Measurements from ENCODE around the gene FAXDC2. TPM values are rescaled to one million over a fixed set of nuclear protein-coding genes. Genes with fewer than 3 reads are reported as not detected.

Gene FAXDC2
- total RNA-seq, 8 experiments from 2014 or later = 2.8 to 38.2 (median 5.1) TPM

DNA sequence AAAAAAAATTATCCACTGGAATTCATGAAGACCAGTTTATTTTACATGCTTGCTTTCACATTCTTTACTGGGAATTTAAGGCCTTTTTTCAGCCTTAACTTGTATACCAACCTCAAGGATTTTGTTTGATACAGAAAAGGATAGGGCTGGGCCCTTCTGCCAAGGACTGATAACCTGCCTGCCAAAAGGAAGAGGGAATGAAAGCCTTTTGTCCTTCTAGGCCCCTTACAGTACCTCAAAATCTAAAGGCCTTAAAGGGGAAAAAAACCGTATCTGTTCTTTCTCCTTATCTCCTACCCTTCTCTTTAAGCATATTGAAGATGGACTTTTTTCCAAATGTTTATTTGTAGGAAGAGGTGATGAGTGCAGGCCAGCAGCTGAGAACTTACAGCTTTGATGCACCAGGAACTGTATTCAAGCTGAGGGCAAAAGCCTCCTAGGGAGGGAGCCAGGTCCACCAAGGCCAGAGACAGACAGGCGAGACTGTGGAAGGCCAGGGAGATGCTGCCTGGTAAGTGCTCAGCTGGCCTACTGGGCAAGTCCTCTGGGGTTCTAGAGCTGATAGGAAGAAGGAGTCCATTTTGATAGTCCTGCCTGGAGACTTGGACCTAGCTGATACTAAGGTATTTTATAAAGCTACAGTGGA lies 31.8 kb downstream of the FAXDC2 start:
- Histone ChIP-seq H3K27ac (no peak overlapping the region), H3K4me1 (replicated peaks in 1 of 2) (peaks cover 0 to 3% of the 10 kb centered on the region in 2 donors), H3K4me3 (no peak overlapping the region)
- WGBS, 10 experiments = 67 to 100% (median 100%) methylated on average over 1 to 2 of the region's 2 CpGs; no CpG with 5 or more reads in 3 of the 10 experiments
- in situ Hi-C loops (cut with MboI; ENCODE audit: low pct_unique_long_range_greater_than_20kb in 2 of 9, low sequenced_read_pairs in 9 of 9, unreplicated experiment in 9 of 9) = loop anchor here in 2 of 9 experiments (25.0 kb wide), 1 partner anchor 156 kb away; no protein-coding TSS in a partner anchor
- no peak for ATAC-seq (replicated peaks in 6 of 8)

DNA sequence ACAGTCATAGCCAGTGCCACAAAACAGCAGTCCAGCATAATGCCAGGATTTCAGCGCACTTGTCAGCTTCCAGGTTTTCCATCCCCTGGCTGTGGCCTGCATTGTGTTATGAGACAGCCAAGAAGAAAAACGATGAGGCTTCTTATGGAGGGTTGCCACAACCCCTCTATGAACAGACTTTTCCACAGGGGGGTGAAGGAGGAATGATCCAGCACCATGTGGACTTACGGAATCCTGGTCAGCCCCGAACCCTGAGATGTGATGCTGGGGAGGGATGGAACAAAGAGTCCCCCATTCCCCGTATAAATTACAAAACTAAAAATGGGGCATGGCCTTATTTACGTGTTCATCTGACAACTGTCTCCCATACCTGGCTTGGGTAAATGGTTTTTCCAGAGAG lies 32.6 kb downstream of the FAXDC2 start:
- in situ Hi-C loops (cut with MboI; ENCODE audit: low pct_unique_long_range_greater_than_20kb in 2 of 9, low sequenced_read_pairs in 9 of 9, unreplicated experiment in 9 of 9) = loop anchor here in 2 of 9 experiments (25.0 kb wide), 1 partner anchor 156 kb away; no protein-coding TSS in a partner anchor
- 60 to 100% (median 100%) methylated on average over 1 to 3 of the region's 6 CpGs; no CpG with 5 or more reads in 7 of the 10 experiments for WGBS, 10 experiments
- Histone ChIP-seq H3K4me3 (no peak overlapping the region), H3K27ac (no peak overlapping the region), H3K4me1 (replicated peaks in 1 of 2) (peaks cover 0 to 3% of the 10 kb centered on the region in 2 donors)
- ATAC-seq (replicated peaks in 6 of 8) = no peak

DNA sequence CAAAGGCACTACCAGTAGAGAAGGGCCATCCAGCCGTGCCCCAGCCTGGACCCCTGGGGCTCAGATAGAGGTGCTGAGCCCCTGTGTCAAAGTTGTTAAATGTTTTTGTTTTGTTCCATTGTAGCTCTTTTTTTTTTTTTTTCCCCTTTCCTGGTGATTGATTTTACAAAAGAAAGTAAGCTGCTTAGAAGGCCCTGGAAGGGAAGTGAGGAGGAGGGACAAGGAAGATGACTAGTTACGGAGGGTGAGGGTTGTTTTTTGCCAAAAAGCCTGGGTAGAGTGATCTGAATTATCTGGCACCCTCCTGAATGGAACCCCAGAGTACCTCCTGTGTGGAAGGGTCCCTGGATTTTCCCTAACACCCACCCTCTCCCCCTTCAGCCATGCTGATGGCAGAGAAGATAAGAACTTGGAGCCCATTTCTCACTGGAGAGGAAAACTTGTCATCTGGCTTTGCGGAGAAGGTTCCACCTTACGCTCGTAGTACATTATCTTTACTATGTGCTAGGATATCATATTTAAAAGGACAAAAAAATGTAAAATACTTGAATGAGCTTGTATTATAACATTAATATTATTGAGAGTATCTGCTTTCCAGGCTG lies 33.4 kb downstream of the FAXDC2 start:
- Histone ChIP-seq H3K4me1 (replicated peaks in 1 of 2) (peaks cover 0 to 3% of the 10 kb centered on the region in 2 donors), H3K27ac (no peak overlapping the region), H3K4me3 (no peak overlapping the region)
- 77 to 100% (median 93%) methylated on average over 1 to 5 of the region's 5 CpGs; no CpG with 5 or more reads in 2 of the 10 experiments for WGBS, 10 experiments
- ATAC-seq (replicated peaks in 6 of 8) = no peak
- in situ Hi-C loops (cut with MboI; ENCODE audit: low pct_unique_long_range_greater_than_20kb in 2 of 9, low sequenced_read_pairs in 9 of 9, unreplicated experiment in 9 of 9) = loop anchor here in 2 of 9 experiments (25.0 kb wide), 1 partner anchor 155 kb away; no protein-coding TSS in a partner anchor

- WGBS, 10 experiments = 92 to 100% (median 100%) methylated on average over 1 to 2 of the region's 5 CpGs; no CpG with 5 or more reads in 4 of the 10 experiments
- in situ Hi-C loops (cut with MboI; ENCODE audit: low pct_unique_long_range_greater_than_20kb in 2 of 9, low sequenced_read_pairs in 9 of 9, unreplicated experiment in 9 of 9) = loop anchor here in 2 of 9 experiments (25.0 kb wide), 1 partner anchor 153 kb away; no protein-coding TSS in a partner anchor
- no peak overlapping the region for H3K27ac ChIP-seq
- no peak overlapping the region for H3K4me3 ChIP-seq
- ATAC-seq (replicated peaks in 6 of 8) = peak in 3 of 8 experiments; percentile 12 to 23 (median 16)
- H3K4me1 ChIP-seq (replicated peaks in 1 of 2) = peaks cover 0 to 3% of the 10 kb centered on the region in 2 donors
Measured at GRCh38 chr5:154815684-154816247, 34.6 kb downstream of the FAXDC2 start.

DNA sequence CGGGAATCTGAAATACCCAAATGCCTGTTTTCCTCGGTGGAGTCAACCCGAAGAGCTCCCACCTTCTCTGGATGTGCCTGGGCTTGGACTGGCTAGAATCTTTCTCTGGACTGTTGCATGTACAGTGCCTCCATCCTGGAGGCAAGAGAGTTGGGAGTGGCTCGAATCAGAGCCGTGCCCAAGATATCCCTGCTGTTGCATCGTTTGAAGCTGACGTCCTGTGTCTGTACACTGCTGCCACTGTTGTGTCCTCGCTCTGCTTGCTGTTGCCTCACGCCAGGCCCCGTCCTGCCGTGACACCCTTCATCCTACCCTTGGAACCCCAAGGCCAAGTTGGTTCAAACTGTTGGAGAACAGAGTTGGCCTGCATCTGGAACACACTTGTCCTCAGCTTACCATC lies 35.4 kb downstream of the FAXDC2 start:
- in situ Hi-C loops (cut with MboI; ENCODE audit: low pct_unique_long_range_greater_than_20kb in 2 of 9, low sequenced_read_pairs in 9 of 9, unreplicated experiment in 9 of 9) = loop anchor here in 2 of 9 experiments (25.0 kb wide), 1 partner anchor 153 kb away; no protein-coding TSS in a partner anchor
- ATAC-seq (replicated peaks in 6 of 8) = peak in 5 of 8 experiments; percentile 23 to 63 (median 43)
- 58 to 100% (median 92%) methylated on average over 1 to 10 of the region's 11 CpGs; no CpG with 5 or more reads in 1 of the 10 experiments for WGBS, 10 experiments
- H3K27ac ChIP-seq = no peak overlapping the region
- no peak overlapping the region for H3K4me3 ChIP-seq
- peaks cover 0 to 3% of the 10 kb centered on the region in 2 donors for H3K4me1 ChIP-seq (replicated peaks in 1 of 2)

DNA sequence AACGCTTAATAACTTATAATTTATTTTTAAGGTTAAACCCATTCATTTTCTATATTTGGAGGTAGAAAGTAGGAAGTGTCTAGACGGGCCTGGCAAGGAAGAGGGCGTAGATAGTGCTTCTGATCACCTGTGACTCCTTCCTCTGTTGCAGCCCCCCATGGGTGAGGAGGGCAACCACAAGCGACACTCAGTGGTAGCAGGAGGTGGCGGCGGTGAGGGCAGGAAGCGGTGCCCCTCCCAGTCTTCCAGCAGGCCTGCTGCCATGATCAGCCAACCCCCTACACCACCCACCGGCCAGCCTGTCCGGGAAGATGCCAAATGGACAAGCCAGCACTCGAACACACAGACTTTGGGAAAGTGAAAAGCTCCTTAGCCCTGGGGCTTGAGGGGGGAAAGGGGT lies 36.7 kb downstream of the FAXDC2 start:
- in situ Hi-C loops (cut with MboI; ENCODE audit: low pct_unique_long_range_greater_than_20kb in 2 of 9, low sequenced_read_pairs in 9 of 9, unreplicated experiment in 9 of 9) = loop anchor here in 2 of 9 experiments (25.0 kb wide), 1 partner anchor 151 kb away; no protein-coding TSS in a partner anchor
- ATAC-seq (replicated peaks in 6 of 8) = no peak
- WGBS, 10 experiments = 74 to 100% (median 100%) methylated on average over 1 to 3 of the region's 10 CpGs; no CpG with 5 or more reads in 6 of the 10 experiments

DNA sequence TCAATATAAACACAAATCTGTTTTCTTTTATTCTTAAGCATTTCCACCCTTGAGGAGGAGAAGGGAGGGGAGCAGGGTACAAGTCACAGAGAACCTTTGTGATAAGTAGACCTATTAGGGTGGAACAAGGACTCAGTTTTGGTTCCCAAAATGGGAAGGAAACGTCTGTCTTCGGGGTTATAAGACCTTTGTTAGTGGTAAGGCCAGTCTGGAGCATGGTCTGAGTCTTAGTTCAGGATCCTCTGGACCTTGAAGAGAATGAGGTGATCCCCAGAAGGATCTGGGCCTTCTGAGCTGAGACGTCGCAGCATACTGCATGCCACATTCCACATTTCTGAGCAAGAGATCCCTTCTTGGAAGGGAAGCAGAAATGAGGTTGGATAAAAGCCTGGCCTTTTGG lies 37.2 kb downstream of the FAXDC2 start:
- Histone ChIP-seq H3K4me3 (no peak overlapping the region), H3K4me1 (replicated peaks in 1 of 2) (peaks cover 0 to 3% of the 10 kb centered on the region in 2 donors), H3K27ac (no peak overlapping the region)
- WGBS, 10 experiments = 50 to 100% (median 92%) methylated on average over 1 to 4 of the region's 4 CpGs; no CpG with 5 or more reads in 3 of the 10 experiments
- in situ Hi-C loops (cut with MboI; ENCODE audit: low pct_unique_long_range_greater_than_20kb in 2 of 9, low sequenced_read_pairs in 9 of 9, unreplicated experiment in 9 of 9) = loop anchor here in 2 of 9 experiments (25.0 kb wide), 1 partner anchor 151 kb away; no protein-coding TSS in a partner anchor
- no peak for ATAC-seq (replicated peaks in 6 of 8)

More for the DNA sequence above, 36.7 kb downstream of the FAXDC2 start:
- Histone ChIP-seq H3K27ac (no peak overlapping the region), H3K4me3 (no peak overlapping the region), H3K4me1 (replicated peaks in 1 of 2) (peaks cover 0 to 3% of the 10 kb centered on the region in 2 donors)

DNA sequence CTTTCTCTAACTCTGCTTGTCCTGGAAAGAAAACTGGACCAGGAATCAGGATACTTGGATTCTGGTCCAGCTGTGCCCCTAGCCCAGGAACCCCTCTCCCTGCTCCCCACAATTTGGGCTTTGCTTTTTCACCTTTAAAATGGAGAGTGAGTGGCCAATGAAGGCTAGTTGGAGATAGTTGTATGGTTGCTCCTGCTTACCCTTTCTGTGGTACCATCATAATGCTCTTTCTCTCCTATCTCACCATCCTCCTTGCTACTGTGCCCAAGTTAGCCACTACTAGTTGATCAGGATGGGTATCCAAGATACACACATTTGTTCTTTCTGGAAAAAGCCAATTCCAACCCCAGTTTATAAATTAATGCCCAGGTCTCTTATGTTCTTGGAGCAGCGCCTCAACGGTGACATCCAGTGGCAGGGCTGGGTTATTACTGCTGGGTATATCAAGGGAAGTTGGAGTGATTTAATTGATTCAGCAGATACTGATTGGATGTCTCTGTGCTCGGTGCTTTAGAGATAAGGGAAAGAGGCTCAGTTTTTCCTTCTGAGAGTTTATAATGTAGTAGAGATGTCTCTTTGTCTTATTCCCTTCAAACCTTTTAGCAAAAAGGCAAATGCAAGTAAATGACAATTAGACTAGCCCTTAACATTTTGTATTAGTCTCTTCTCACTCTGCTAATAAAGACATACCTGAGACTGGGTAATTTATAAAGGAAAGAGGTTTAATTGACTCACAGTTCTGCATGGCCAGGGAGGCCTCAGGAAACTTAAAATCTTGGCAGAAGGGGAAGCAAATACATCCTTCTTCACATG lies 38.5 kb downstream of the FAXDC2 start:
- Histone ChIP-seq H3K27ac (no peak overlapping the region), H3K4me1 (replicated peaks in 1 of 2) (no peaks in the 10 kb centered on the region), H3K4me3 (no peak overlapping the region)
- peak in 3 of 8 experiments; percentile 60 to 80 (median 75) for ATAC-seq (replicated peaks in 6 of 8)
- WGBS, 10 experiments = 46 to 100% (median 91%) methylated on average over 1 to 3 of the region's 3 CpGs; no CpG with 5 or more reads in 2 of the 10 experiments
- in situ Hi-C loops (cut with MboI; ENCODE audit: low pct_unique_long_range_greater_than_20kb in 2 of 9, low sequenced_read_pairs in 9 of 9, unreplicated experiment in 9 of 9) = loop anchor here in 2 of 9 experiments (25.0 kb wide), 1 partner anchor 150 kb away; no protein-coding TSS in a partner anchor

GRCh38 chr5:154811239-154811638 lies 39.2 kb downstream of the FAXDC2 start:
- Histone ChIP-seq H3K27ac (no peak overlapping the region), H3K4me3 (no peak overlapping the region), H3K4me1 (replicated peaks in 1 of 2) (no peaks in the 10 kb centered on the region)
- in situ Hi-C loops (cut with MboI; ENCODE audit: low pct_unique_long_range_greater_than_20kb in 2 of 9, low sequenced_read_pairs in 9 of 9, unreplicated experiment in 9 of 9) = loop anchor here in 2 of 9 experiments (25.0 kb wide), 1 partner anchor 149 kb away; no protein-coding TSS in a partner anchor
- WGBS, 10 experiments = 40 to 100% (median 95%) methylated on average over 1 to 7 of the region's 7 CpGs; no CpG with 5 or more reads in 1 of the 10 experiments
- ATAC-seq (replicated peaks in 6 of 8) = no peak

- Histone ChIP-seq H3K4me3 (no peak overlapping the region), H3K4me1 (replicated peaks in 1 of 2) (no peaks in the 10 kb centered on the region), H3K27ac (no peak overlapping the region)
- in situ Hi-C loops (cut with MboI; ENCODE audit: low pct_unique_long_range_greater_than_20kb in 2 of 9, low sequenced_read_pairs in 9 of 9, unreplicated experiment in 9 of 9) = loop anchor here in 2 of 9 experiments (25.0 kb wide), 1 partner anchor 144 kb away; no protein-coding TSS in a partner anchor
- WGBS, 10 experiments = 20 to 100% (median 87%) methylated on average over 1 to 4 of the region's 4 CpGs; no CpG with 5 or more reads in 2 of the 10 experiments
- ATAC-seq (replicated peaks in 6 of 8) = no peak
Measured at GRCh38 chr5:154806176-154806575, 44.2 kb downstream of the FAXDC2 start.

GRCh38 chr5:154802050-154802449 lies 48.4 kb downstream of the FAXDC2 start:
- ATAC-seq (replicated peaks in 6 of 8) = no peak

DNA sequence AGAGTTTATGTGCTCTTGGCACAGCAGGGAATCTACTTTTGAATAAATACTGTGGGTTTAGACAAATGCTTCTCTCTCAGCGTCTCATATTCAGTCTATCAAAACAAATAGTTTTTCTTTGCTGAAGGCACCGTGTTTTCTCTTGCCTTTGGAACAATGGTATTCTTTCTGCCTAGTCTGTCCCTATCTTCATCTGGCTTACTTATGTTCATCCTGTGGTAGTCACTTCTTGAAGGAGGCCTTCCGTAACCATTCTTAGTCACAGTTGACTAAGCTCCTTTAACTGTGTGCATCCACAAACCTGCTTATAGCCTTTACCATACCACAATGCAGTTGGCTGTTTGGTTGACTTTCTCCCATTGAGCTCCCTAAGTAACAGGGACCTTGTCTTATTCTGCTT lies 49.3 kb downstream of the FAXDC2 start:
- Histone ChIP-seq H3K4me1 (replicated peaks in 1 of 2) (no peaks in the 10 kb centered on the region), H3K27ac (no peak overlapping the region), H3K4me3 (no peak overlapping the region)
- WGBS, 10 experiments = 77 to 100% (median 100%) methylated on average over 1 to 3 of the region's 3 CpGs; no CpG with 5 or more reads in 5 of the 10 experiments
- ATAC-seq (replicated peaks in 6 of 8) = no peak
- in situ Hi-C loops (cut with MboI; ENCODE audit: low pct_unique_long_range_greater_than_20kb in 2 of 9, low sequenced_read_pairs in 9 of 9, unreplicated experiment in 9 of 9) = loop anchor here in 2 of 9 experiments (25.0 kb wide), 1 partner anchor 139 kb away; no protein-coding TSS in a partner anchor

More at GRCh38 chr5:154802050-154802449, 48.4 kb downstream of the FAXDC2 start:
- no peak overlapping the region for H3K27ac ChIP-seq
- in situ Hi-C loops (cut with MboI; ENCODE audit: low pct_unique_long_range_greater_than_20kb in 2 of 9, low sequenced_read_pairs in 9 of 9, unreplicated experiment in 9 of 9) = loop anchor here in 2 of 9 experiments (25.0 kb wide), 1 partner anchor 140 kb away; no protein-coding TSS in a partner anchor
- no peak overlapping the region for H3K4me3 ChIP-seq
- no peaks in the 10 kb centered on the region for H3K4me1 ChIP-seq (replicated peaks in 1 of 2)
- WGBS, 10 experiments = 51 to 100% (median 100%) methylated on average over 1 to 9 of the region's 9 CpGs; no CpG with 5 or more reads in 4 of the 10 experiments

Data from motor neuron (in vitro differentiated cells).